Endothelial cell of umbilical vein (primary cell): ENCODE measurements around the gene PIP5K1A. TPM values are rescaled to one million over a fixed set of nuclear protein-coding genes. Genes with fewer than 3 reads are reported as not detected.

Experiments used
- BruUV-seq: library from RNA; stranded (reverse); fragments of 400-500 nt; replicated peaks from 2 replicates; lab custom pipeline; 2021; lab: Mats Ljungman, UMichigan
- CTCF ChIA-PET: fragments of 300-600, 350-600 bp; sonication (Branson Sonifier 250); formaldehyde crosslinking; loops from one replicate; lab custom pipeline; 2021; ENCODE audit warnings: antibody characterized with exemption, inconsistent platforms; lab: Charles Lee
- POLR2A ChIA-PET: fragments of 300-600, 350-600 bp; sonication (Branson Sonifier 250); formaldehyde crosslinking; loops from one replicate; lab custom pipeline; 2021; ENCODE audit warnings: antibody characterized with exemption, inconsistent platforms; lab: Charles Lee
- DNase-seq: peaks from one replicate; pipeline ENCODE4 v3.0.0-alpha.2; 2011; ENCODE audit warnings: low read depth, low spot score
- FAIRE-seq: peaks from 2 replicates; lab custom pipeline; 2011; peaks lifted over from hg19 to GRCh38; lab: Jason Lieb, UNC
- H2AFZ ChIP-seq: 2 replicates; pipeline ENCODE4 v1.6.0; 2012; ENCODE audit warnings: low read depth, low read length, control low read depth, inconsistent platforms
- H3K27ac ChIP-seq: 2 replicates; pipeline ENCODE4 v1.5.1; 2011; ENCODE audit warnings: low read depth, mild to moderate bottlenecking, control low read depth, low read length, moderate library complexity; ENCODE audit not compliant: insufficient read depth
- H3K27me3 ChIP-seq, 2 experiments: 2 replicates each; pipeline versions ENCODE4 v1.6.0 to v1.6.1; 2011; ENCODE audit warnings: low read length in 2 of 2, mixed read lengths in 1 of 2; ENCODE audit not compliant: control insufficient read depth in 2 of 2, insufficient read depth in 2 of 2
- H3K36me3 ChIP-seq, 2 experiments: 2 replicates in 1 of 2; 3 replicates in 1 of 2; pipeline ENCODE4 v1.5.1; 2011; ENCODE audit warnings: low read length in 2 of 2, mild to moderate bottlenecking in 1 of 2, moderate library complexity in 1 of 2; ENCODE audit not compliant: control insufficient read depth in 2 of 2, insufficient read depth in 2 of 2; ENCODE audit errors: extremely low read depth in 1 of 2
- H3K4me1 ChIP-seq: 3 replicates; pipeline ENCODE4 v1.5.1; 2011; ENCODE audit warnings: mild to moderate bottlenecking, low read length; ENCODE audit not compliant: control insufficient read depth, insufficient read depth; ENCODE audit errors: extremely low read depth
- H3K4me2 ChIP-seq: 2 replicates; pipeline ENCODE4 v1.6.1; 2011; ENCODE audit warnings: low read length, control low read depth, mixed read lengths; ENCODE audit not compliant: insufficient read depth
- H3K4me3 ChIP-seq, 3 experiments: fragments of 200-600 bp in 1 of 3; sonication (generic), shearing (Covaris generic) in 1 of 3; replicated peaks in 1 of 3; 2 replicates each; pipeline ENCODE4 v1.5.1; 2011 to 2016; ENCODE audit warnings: control low read depth in 3 of 3, low read length in 3 of 3, mild to moderate bottlenecking in 2 of 3, inconsistent platforms in 1 of 3, low read depth in 1 of 3, moderate library complexity in 1 of 3; ENCODE audit not compliant: insufficient read depth in 1 of 3
- H3K79me2 ChIP-seq: 2 replicates; pipeline ENCODE4 v1.6.0; 2012; ENCODE audit warnings: low read length, inconsistent platforms; ENCODE audit not compliant: control insufficient read depth, insufficient read depth
- H3K9ac ChIP-seq: replicated peaks from 2 replicates; pipeline ENCODE3; 2011; ENCODE audit warnings: low read length, control low read depth; ENCODE audit not compliant: insufficient read depth; ENCODE audit errors: extremely low read depth
- H3K9me1 ChIP-seq: replicated peaks from 3 replicates; pipeline ENCODE4 v1.6.0; 2011; ENCODE audit warnings: mild to moderate bottlenecking, low read length; ENCODE audit not compliant: control insufficient read depth, insufficient read depth; ENCODE audit errors: extremely low read depth
- H3K9me3 ChIP-seq: replicated peaks from 2 replicates; pipeline ENCODE4 v1.5.1; 2012; ENCODE audit warnings: low read length, inconsistent platforms; ENCODE audit not compliant: control insufficient read depth, insufficient read depth
- H4K20me1 ChIP-seq: replicated peaks from 2 replicates; pipeline ENCODE3; 2011; ENCODE audit warnings: mild to moderate bottlenecking, low read length; ENCODE audit not compliant: control insufficient read depth, insufficient read depth; ENCODE audit errors: extremely low read depth
- EZH2 ChIP-seq: IDR thresholded peaks from 2 replicates; pipeline ENCODE4 v1.6.1; 2012; ENCODE audit warnings: borderline replicate concordance, low read depth, mild to moderate bottlenecking, moderate library complexity, low read length, inconsistent platforms; ENCODE audit not compliant: severe bottlenecking
- FOS ChIP-seq: IDR thresholded peaks from 2 replicates; pipeline ENCODE4 v1.6.1; 2011; ENCODE audit warnings: mild to moderate bottlenecking, low read length, moderate library complexity, borderline replicate concordance; ENCODE audit not compliant: insufficient read depth
- GATA2 ChIP-seq: IDR thresholded peaks from 2 replicates; pipeline ENCODE4 v1.7.0; 2011; ENCODE audit warnings: low read depth, mild to moderate bottlenecking, moderate library complexity, mixed read lengths, low read length; ENCODE audit not compliant: insufficient read length, insufficient read depth
- JUN ChIP-seq: IDR thresholded peaks from 2 replicates; pipeline ENCODE4 v1.6.1; 2011; ENCODE audit warnings: borderline replicate concordance, low read depth; ENCODE audit not compliant: insufficient read length, insufficient read depth
- MAX ChIP-seq: IDR thresholded peaks from 2 replicates; pipeline ENCODE4 v1.6.1; 2011; ENCODE audit not compliant: insufficient read depth, insufficient read length
- MYC ChIP-seq: IDR thresholded peaks from one replicate; pipeline ENCODE4 v1.6.1; 2011; ENCODE audit warnings: mild to moderate bottlenecking, low read depth, low read length
- POLR2A ChIP-seq: IDR thresholded peaks from 2 replicates; pipeline ENCODE4 v1.6.1; 2012; ENCODE audit warnings: low read depth, mild to moderate bottlenecking, control low read depth, low read length
- POLR2AphosphoS5 ChIP-seq: IDR thresholded peaks from 2 replicates; pipeline ENCODE4 v1.6.1; 2012; ENCODE audit warnings: low read depth, mild to moderate bottlenecking, control low read depth, low read length, moderate library complexity; ENCODE audit not compliant: insufficient read depth
- dilution Hi-C: fragments of 300-500 bp; cut with MboI; formaldehyde crosslinking; loops from one replicate; pipeline ENCODE4 v1.15.0; 2019; ENCODE audit warnings: low sequenced_read_pairs; ENCODE audit not compliant: extremely low pct_ligation_motif_present
- intact Hi-C: fragments of 100-400 bp; cut with micrococcal nuclease; formaldehyde crosslinking; loops from one replicate; pipeline ENCODE4 v1.10.0; 2022
- polyA plus RNA-seq, 4 experiments: library from polyadenylated mRNA; depleted of rRNA in 3 of 4; stranded (reverse) in 3 of 4; unstranded in 1 of 4; fragments of >200 nt; gene quantifications; 2 replicates each; pipeline versions ENCODE4 v1.2.1 to v1.2.3, GENCODE V29; 2011 to 2012; ENCODE audit warnings: missing spikeins in 1 of 4
- total RNA-seq: library from RNA; stranded (reverse); gene quantifications from 2 replicates; pipeline ENCODE4 v1.2.3, GENCODE V29; 2021
- TF ChIP-seq, protein P1 (sequence below), 2 donors: IDR thresholded peaks; 1 replicate in 1 of 2; 2 replicates in 1 of 2; pipeline ENCODE4 v1.5.1; 2011; ENCODE audit warnings: low read length in 2 of 2, mild to moderate bottlenecking in 2 of 2, moderate library complexity in 2 of 2, control low read depth in 1 of 2, inconsistent platforms in 1 of 2, low read depth in 1 of 2; ENCODE audit not compliant: insufficient read depth in 1 of 2; ENCODE audit errors: extremely low read depth in 1 of 2

Gene PIP5K1A
- total and polyA plus RNA-seq, 2 donors (not counting 3 experiments of a cell fraction or from before 2014, with no cell fraction given): 72.1 to 79.3 TPM

GRCh38 chr1:151197863-151198253 is 494 bp upstream of the PIP5K1A start:
- peak; percentile 21 for FAIRE-seq
- Histone ChIP-seq H3K4me2 (peak overlapping the region; percentile 76), H3K36me3 (no peaks in the 10 kb centered on the region), H3K27me3 (no peaks in the 10 kb centered on the region), H3K9me3 (no peaks in the 10 kb centered on the region), H3K27ac (peak overlapping the region; percentile 82), H2AFZ (peak overlapping the region; percentile 60), H3K4me3 (peak overlapping the region in 2 of 3 experiments; percentile 86 to 96), H3K4me1 (peaks cover 25% of the 10 kb centered on the region), H3K79me2 (peaks cover 41% of the 10 kb centered on the region), H3K9ac (peak overlapping the region; percentile 40), H4K20me1 (peaks cover 8% of the 10 kb centered on the region), H3K9me1 (no peaks in the 10 kb centered on the region)
- TSS peak; percentile 5 for BruUV-seq
- CTCF ChIA-PET: no interaction called here
- dilution Hi-C loops (no loop called here), intact Hi-C loops (loop anchor here (1.0 to 10.0 kb wide), 5 partner anchors 8 to 963 kb away; partner anchors contain the start of genes ANP32E, PI4KB, SCNM1 and VPS72)
- POLR2A ChIA-PET: no interaction called here
- DNase-seq: no peak
- TF ChIP-seq MAX: no peak
- TF ChIP-seq JUN: peak; percentile 1

DNA sequence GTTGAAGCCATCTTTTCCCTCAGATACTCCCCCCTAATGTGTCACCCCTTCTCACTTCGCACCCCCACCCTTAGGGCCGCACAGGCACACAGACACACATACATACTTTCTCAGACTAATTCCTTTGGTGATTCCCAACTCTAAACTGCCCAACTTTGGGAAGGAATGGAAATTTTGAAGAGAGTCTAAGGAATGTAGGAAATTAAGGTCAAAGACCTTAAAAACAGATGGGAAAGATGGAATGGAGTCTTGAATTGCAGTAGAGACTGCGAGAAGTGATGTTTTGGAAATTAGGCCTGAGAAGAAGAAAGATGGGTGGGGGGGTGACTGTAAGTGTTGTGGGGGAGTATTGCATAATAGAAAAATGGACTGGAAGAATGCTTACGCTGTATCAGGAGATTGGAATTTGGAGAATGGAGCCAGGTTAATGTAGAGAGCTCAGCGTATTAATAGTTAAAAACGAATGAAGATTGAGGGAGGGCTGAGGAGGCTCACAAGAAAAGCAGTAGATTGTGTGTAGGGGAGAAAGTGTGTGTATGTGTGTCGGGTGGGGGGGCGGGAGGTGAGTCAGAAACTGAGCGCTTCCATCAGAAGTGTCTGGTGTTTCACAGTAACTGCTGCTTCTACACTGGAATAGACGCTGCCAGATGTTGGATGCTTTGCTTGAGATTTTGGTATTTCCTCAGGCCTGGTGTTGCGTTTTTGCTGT is 1.7 kb downstream of the PIP5K1A start:
- FAIRE-seq (peak; percentile 91), DNase-seq (peak; percentile 43)
- Histone ChIP-seq H3K27me3 (no peaks in the 10 kb centered on the region), H3K4me3 (peak overlapping the region; percentile 86 to 96 (median 93)), H3K9ac (peak overlapping the region; percentile 93), H3K79me2 (peaks cover 62% of the 10 kb centered on the region), H3K27ac (peak overlapping the region; percentile 82), H3K4me2 (peak overlapping the region; percentile 98), H3K9me1 (no peaks in the 10 kb centered on the region), H4K20me1 (peaks cover 10% of the 10 kb centered on the region), H3K9me3 (no peaks in the 10 kb centered on the region), H2AFZ (no peak overlapping the region), H3K4me1 (peaks cover 25% of the 10 kb centered on the region), H3K36me3 (peaks cover 0 to 3% of the 10 kb centered on the region in 2 experiments)
- dilution Hi-C loops: no loop called here
- CTCF ChIA-PET: interaction anchor here (0.6 to 2.3 kb wide), 4 partner anchors 10 to 100 kb away, joined by 3 to 15 read pairs (median 4); partner anchors contain the start of gene VPS72
- TF ChIP-seq POLR2AphosphoS5: no peak
- TF ChIP-seq GATA2: no peak
- TF ChIP-seq, protein P1, sequence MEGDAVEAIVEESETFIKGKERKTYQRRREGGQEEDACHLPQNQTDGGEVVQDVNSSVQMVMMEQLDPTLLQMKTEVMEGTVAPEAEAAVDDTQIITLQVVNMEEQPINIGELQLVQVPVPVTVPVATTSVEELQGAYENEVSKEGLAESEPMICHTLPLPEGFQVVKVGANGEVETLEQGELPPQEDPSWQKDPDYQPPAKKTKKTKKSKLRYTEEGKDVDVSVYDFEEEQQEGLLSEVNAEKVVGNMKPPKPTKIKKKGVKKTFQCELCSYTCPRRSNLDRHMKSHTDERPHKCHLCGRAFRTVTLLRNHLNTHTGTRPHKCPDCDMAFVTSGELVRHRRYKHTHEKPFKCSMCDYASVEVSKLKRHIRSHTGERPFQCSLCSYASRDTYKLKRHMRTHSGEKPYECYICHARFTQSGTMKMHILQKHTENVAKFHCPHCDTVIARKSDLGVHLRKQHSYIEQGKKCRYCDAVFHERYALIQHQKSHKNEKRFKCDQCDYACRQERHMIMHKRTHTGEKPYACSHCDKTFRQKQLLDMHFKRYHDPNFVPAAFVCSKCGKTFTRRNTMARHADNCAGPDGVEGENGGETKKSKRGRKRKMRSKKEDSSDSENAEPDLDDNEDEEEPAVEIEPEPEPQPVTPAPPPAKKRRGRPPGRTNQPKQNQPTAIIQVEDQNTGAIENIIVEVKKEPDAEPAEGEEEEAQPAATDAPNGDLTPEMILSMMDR (IDR thresholded peaks at IDR 0.05; ENCODE audit: extremely low read depth in 1 of 2, insufficient read depth in 1 of 2, low read depth in 1 of 2, low read length in 2 of 2): no peak
- TF ChIP-seq MYC: no peak
- TF ChIP-seq FOS: peak; percentile 10
- no peak for TF ChIP-seq POLR2A
- peak; percentile 16 for TF ChIP-seq JUN
- no peak for TF ChIP-seq MAX
- no peak for TF ChIP-seq EZH2
- intact Hi-C loops: loop anchor here (5.0 to 10.0 kb wide), 2 partner anchors 127 to 965 kb away; partner anchors contain the start of genes ANP32E and PI4KB
- BruUV-seq: no TSS peak
- POLR2A ChIA-PET: interaction anchor here (1.5 kb wide), 1 partner anchor 10 kb away, joined by 4 read pairs; the partner anchor contains the start of gene VPS72
